22Rv1 (cell line): Measurements from ENCODE around the gene HTR7.

Experiments
- CTCF ChIP-seq: fragments of 450-650 bp; IDR thresholded peaks from 2 replicates; pipeline ENCODE4 v1.5.1; 2017; ENCODE audit warnings: mild to moderate bottlenecking
- ZFX ChIP-seq: fragments of 450-650 bp; IDR thresholded peaks from 2 replicates; pipeline ENCODE4 v1.6.1; 2017; ENCODE audit warnings: antibody characterized with exemption, borderline replicate concordance

GRCh38 chr10:90740265-90740664 is 117.6 kb downstream of the HTR7 start:
- TF ChIP-seq CTCF (no peak), ZFX (no peak)
